NCI-H2196 treated with DMSO at 0.1 percent for 48 hours (cell line): Measurements from ENCODE around the gene GBGT1.

Source experiments
- DNase-seq: peaks from one replicate; lab custom pipeline; 2025; ENCODE audit not compliant: unreplicated experiment; lab: John Stamatoyannopoulos, UW

The GBGT1 gene

GRCh38 chr9:133116346-133117231 is 47.1 kb downstream of the GBGT1 start:
- DNase-seq = no peak

GRCh38 chr9:133115604-133116345 is 47.9 kb downstream of the GBGT1 start:
- DNase-seq = no peak

GRCh38 chr9:133114886-133115603 is 48.7 kb downstream of the GBGT1 start:
- no peak for DNase-seq

DNA sequence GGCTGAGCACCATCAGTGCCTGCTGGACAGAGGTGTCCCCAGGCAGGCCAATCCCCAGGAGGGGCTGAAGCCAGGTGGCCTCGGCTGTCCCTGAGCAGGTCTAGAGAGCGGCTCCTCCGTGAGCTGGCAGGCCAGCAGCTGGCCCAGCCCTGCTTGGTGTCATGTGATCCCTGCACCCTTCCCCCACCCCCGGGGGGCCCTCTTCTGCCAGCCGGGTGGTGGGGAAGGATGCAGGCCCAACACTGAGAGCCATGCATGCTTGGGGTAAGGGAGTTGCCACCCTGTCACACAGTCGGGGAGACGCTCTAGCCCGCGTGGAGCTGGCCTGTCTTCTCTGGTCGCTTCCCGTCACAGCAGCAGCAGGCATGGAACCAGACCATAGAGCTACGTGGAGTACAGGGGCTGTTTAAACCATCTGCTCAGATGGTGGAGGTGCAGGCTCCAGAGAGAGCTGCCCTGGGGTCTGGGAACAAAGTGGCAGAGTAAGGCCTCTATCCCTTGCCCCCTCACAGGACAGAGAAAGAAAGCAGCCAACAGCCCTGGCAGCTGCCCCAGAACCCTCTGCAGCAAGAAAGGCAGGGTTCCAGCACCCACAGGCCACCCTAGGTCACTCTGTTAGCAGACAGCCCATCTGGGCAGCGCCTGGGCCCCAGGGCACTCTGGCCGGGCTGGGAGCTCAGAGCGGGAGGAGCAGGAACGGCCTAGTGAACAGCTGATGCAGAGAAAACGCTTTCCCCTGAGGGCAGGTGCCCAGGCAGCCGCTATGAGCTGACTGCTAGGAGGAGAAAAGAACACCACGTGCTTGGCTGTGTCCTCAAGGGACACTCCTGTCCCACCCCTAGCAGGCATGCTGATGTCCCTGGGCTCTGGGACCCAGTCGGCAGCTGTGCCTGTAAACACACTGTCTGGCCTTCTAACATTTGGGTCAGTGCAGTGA is 49.5 kb downstream of the GBGT1 start:
- no peak for DNase-seq

- no peak for DNase-seq
Measured at GRCh38 chr9:133113163-133113948, 50.4 kb downstream of the GBGT1 start.

DNA sequence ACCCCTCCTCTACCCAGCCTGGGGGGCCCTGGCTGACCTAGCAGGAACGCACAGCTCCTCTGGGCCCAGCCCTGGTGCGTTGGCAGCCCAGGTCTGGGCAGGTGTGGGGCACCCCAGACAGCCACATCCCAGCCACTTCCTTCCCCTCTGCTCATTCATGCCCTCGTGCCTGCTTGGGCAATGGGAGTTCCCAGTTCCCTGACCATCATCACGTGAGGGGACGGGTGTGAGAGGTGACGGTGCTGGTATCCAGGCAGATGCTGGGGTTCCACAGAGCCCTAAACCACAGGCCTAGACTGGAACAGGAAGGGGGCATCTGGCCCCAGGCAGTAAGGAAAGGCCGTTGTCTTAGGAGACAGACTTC is 51.1 kb downstream of the GBGT1 start:
- DNase-seq = no peak

DNA sequence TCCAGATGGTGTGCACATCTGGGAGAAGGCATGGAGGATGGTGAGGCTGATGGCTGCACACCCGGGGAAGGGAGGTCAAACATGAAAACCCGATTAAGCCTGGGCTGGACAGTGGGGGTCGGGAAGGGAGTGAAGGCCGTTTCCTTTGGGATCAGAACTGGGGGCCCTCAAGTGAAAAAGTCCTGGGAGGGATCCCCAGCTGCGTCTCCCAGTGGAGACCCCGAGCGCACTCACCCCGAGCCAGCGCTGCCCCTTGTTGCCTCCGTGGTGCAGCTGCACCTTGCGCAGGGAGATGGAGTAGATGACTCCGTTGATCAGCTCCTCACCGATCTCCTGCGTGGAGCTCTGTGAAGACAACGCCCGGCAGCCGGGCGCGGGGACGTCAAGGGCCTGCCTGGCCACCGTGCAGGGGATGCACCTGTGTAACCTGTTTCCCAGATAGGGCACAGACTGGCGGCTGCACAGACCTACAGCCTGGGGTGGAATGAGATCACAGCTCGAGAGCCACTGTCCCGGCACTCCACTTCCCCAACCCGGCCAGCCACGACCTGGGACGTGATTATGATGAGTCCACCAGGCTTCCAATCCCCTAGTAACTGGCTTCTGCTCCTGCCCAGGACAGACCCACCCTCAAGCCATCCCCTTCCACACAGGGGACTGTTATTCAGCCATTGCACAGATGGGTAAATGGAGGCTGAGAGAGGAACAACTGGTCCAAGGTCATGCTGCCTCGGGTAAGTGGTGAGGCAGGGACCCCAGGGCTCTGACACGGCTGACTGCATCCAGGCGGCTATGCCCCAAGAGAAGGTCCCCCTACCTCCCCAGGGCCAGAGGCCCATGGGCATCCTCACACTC is 51.7 kb downstream of the GBGT1 start:
- DNase-seq = no peak

DNA sequence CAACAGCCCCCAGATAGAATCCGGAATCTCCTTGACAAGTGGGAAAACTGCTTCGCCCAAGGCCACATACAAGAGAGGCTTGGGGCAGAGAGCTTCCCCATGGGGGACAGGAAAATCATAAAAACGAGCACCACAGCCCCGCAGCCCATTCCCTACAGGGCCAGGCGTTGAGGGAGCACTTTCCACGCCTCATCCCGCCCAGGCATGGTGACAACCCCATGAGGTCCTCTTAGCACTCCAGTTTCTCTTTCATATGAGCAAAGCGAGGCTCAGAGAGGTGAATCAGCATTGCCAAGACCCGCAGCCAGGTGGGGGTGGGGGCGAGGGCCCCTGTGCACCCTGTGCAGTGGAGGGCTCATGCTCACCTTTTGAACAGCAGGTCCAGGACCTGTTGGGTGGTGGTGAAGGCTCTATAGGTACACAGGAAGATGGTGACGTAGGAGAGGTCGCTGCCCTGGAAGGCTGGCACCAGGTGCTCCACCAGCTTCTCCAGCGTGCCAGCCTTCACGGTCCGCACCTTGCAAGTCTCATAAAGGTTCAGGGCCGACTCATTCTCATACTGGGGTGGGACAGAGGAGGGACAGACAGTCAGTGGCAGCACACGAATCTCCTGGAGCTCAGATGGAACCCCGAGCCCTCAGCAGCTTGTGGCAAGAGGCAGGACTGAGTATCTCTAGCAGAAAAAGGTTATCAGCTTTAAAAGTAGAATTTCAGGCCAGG is 53.6 kb downstream of the GBGT1 start:
- DNase-seq = no peak

DNA sequence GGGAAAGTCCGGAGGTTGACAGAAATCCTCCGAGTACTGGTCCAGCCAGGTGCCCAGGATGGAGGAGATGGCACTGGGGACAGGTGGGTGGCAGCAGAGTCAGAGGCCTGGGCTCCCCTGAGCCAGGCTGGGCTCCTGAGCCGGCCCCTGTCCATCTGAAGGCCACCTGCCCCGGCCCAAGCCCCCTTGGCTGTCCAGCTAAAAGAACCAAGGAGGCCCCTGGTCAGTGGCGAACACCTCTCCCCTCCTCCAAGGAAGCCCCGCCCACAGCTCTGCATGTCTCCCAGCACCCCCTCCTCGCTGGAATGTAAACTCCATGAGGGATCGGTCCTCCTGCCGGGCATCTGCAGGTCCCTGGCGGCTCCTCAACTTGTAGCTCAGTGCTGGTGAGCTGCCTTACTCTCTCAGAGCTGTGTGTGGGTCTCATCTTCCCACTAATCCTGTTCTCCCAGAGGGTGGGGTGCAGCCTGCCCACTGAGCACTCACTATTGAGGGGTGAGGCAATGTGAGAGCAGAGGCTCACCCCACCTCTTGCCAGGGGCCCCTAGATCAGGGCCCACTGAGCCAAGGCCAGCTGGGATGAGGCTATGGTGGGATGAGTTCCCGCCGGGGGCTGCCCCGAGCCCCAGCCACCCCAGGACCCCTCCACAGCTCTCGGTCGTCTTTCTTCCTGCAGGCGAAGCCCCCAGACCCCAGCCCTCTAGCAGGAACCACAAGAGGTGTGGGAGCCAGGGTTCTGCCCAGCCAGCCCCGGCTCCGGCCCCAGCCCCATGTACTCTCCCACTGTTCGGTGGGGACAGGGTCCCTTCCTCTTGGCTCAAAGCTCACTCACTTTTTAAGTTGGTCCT is 54.7 kb downstream of the GBGT1 start:
- no peak for DNase-seq

- DNase-seq = no peak
Measured at GRCh38 chr9:133107961-133108793, 55.5 kb downstream of the GBGT1 start.

DNA sequence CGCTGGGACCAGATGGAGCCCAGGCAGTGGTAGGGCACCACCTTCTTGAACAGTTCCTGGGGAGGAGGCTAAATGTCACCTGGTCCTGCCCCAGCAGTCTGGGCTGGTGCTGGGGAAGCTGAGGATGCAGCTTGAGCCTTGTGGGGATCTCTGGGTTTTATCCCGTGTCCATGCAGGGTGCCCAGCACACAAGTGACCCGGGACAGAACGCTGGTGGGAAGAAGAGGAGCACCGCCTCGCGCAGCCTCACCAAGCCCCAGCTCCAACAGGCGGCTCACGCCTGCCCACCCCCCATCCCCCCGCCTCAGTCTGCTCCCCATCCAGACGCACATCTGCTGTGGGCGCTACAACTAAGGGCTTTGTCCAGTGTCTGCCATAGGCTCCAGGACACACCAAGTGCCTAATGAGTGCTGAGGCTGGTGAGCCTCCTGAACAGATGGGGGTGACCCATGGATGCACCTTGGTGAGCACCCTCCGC is 56.4 kb downstream of the GBGT1 start:
- no peak for DNase-seq

DNA sequence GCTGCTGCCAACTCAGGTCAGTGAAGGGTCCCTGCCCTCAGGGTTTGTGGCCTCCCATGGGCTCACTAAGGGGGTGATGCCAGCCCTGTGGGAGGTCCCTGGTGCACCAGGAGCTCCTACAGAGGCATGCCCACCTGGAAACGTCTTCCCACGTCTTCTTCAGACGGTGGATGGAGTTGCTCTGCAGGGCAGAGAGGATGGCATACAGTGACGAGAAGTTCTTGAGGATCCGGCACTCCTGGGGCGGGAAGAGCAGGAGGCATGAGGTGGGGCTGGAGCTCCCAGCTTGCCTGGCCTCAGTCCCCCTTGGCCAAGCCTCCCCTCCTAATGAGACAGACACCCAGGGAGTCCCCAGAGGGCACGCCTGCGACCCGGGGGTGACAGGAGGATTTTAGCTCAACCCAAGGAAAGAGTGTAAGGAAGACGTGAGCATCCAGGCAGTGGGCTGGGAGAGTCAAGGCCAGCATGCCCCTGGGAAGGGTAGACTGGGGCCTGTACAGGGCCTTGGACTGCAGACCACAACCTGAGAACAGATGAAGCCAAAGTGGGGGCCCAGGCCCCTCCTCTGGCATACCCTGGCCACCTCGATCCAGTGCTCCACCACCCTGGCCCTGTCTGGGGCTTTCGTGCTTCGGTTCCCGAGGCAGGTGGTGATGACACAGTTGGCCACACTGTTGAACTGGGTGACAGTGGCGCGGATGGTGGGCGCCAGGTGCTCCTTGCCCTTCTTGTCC is 57.0 kb downstream of the GBGT1 start:
- DNase-seq = no peak

DNA sequence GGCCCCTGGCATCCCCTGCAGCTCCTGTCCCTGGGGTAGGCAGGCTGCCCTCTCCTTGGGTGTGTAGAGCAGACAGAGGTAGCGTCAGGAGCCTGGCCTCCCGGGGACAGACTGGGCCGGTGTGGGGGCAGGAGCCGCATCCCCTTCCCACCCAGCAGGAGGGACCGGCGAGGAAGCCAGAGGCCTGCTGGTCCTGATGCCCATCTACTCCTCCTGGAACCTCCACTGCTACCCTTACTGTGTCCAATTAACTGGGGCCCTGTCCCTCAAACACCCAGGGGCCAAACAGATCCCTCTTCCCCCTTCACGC is 58.3 kb downstream of the GBGT1 start:
- DNase-seq = no peak

GRCh38 chr9:133104718-133105460 is 58.8 kb downstream of the GBGT1 start:
- no peak for DNase-seq

- DNase-seq = no peak
Measured at GRCh38 chr9:133103987-133104505, 59.7 kb downstream of the GBGT1 start.
